ENCODE measurements around the gene CRNKL1. TPM values are rescaled to one million over a fixed set of nuclear protein-coding genes. Genes with fewer than 3 reads are reported as not detected.

CRNKL1 gene
- total and polyA plus RNA-seq, 12 donors, result 9.8 to 20.2 (median 17.7) TPM

GRCh38 chr20:20038586-20038985 lies 13.7 kb downstream of the CRNKL1 start:
- 93 to 94% methylated on average over 6 of the region's 6 CpGs for WGBS, 2 donors

DNA sequence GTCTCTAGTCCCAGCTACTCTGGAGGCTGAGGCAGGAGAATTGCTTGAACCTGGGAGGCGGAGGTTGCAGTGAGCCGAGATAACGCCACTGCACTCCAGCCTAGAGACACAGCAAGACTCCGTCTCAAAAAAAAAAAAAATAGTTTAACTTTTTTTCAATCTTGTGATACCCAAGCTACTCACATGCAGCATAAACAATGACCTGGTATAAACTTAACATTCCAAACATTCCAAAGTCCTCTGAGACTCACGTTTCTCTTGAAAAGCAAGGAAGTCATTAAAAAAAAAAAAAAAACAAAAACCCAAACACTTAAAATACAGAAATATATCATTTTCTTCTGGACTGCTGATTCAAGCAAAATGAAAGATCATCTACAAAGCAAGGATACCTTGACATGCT lies 14.3 kb downstream of the CRNKL1 start:
- ATAC-seq, result no peak
- no peaks in the 10 kb centered on the region for H3K27me3 ChIP-seq
- TF ChIP-seq, protein P1, sequence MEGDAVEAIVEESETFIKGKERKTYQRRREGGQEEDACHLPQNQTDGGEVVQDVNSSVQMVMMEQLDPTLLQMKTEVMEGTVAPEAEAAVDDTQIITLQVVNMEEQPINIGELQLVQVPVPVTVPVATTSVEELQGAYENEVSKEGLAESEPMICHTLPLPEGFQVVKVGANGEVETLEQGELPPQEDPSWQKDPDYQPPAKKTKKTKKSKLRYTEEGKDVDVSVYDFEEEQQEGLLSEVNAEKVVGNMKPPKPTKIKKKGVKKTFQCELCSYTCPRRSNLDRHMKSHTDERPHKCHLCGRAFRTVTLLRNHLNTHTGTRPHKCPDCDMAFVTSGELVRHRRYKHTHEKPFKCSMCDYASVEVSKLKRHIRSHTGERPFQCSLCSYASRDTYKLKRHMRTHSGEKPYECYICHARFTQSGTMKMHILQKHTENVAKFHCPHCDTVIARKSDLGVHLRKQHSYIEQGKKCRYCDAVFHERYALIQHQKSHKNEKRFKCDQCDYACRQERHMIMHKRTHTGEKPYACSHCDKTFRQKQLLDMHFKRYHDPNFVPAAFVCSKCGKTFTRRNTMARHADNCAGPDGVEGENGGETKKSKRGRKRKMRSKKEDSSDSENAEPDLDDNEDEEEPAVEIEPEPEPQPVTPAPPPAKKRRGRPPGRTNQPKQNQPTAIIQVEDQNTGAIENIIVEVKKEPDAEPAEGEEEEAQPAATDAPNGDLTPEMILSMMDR (IDR thresholded peaks at IDR 0.05), result no peak
- 58 to 64% methylated on average over 5 of the region's 5 CpGs for WGBS, 2 donors
- no peak overlapping the region for H3K27ac ChIP-seq
- H3K9me3 ChIP-seq, result no peaks in the 10 kb centered on the region
- peaks cover 0 to 100% (median 95%) of the 10 kb centered on the region in 9 donors for H3K36me3 ChIP-seq
- H3K4me3 ChIP-seq, result no peak overlapping the region
- no peak for DNase-seq
- H3K4me1 ChIP-seq, result peaks cover 0 to 4% (median 0%) of the 10 kb centered on the region in 9 donors
- intact Hi-C loops (cut with DNase I), result no loop called here

More at GRCh38 chr20:20038586-20038985, 13.7 kb downstream of the CRNKL1 start:
- H3K36me3 ChIP-seq, result peaks cover 0 to 100% (median 95%) of the 10 kb centered on the region in 9 donors
- no peak for DNase-seq
- no peak for ATAC-seq
- H3K9me3 ChIP-seq, result no peaks in the 10 kb centered on the region
- intact Hi-C loops (cut with DNase I), result no loop called here
- H3K4me1 ChIP-seq, result peaks cover 0 to 4% (median 0%) of the 10 kb centered on the region in 9 donors
- no peak overlapping the region for H3K27ac ChIP-seq
- TF ChIP-seq, protein P1 (IDR thresholded peaks at IDR 0.05), result no peak
- no peaks in the 10 kb centered on the region for H3K27me3 ChIP-seq
- H3K4me3 ChIP-seq, result no peak overlapping the region

- Histone ChIP-seq H3K27ac (no peak overlapping the region), H3K27me3 (no peaks in the 10 kb centered on the region), H3K9me3 (no peaks in the 10 kb centered on the region), H3K4me3 (no peak overlapping the region), H3K4me1 (peaks cover 0 to 4% (median 0%) of the 10 kb centered on the region in 9 donors), H3K36me3 (peaks cover 0 to 100% (median 93%) of the 10 kb centered on the region in 9 donors)
- ATAC-seq (no peak), DNase-seq (no peak)
- intact Hi-C loops (cut with DNase I), result no loop called here
- TF ChIP-seq, protein P1 (IDR thresholded peaks at IDR 0.05), result no peak
- 84 to 86% methylated on average over 3 of the region's 3 CpGs for WGBS, 2 donors
These were observed 15.5 kb downstream of the CRNKL1 start for GRCh38 chr20:20036756-20037155.

DNA sequence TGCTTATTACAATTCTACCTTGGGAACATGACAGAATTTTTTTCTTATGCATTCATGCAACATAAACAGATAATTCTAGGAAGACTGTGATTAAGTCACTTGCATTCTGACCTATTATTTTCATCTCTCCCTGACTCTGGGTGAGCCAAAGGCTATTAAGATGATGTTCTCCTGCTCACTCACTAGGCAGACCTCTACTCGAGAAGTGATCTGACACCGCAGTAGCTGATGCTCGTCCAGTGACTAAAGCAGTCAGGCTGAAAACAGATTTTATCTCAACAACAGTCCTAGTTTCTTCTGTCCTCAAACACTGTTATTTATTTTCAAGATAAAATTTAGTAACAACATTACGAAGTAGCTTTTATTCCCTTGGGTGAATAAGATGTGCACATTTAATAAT lies 17.8 kb downstream of the CRNKL1 start:
- 68 to 83% methylated on average over 4 of the region's 4 CpGs for WGBS, 2 donors

More for the DNA sequence above, 17.8 kb downstream of the CRNKL1 start:
- intact Hi-C loops (cut with DNase I), result no loop called here
- Histone ChIP-seq H3K36me3 (peaks cover 0 to 100% (median 81%) of the 10 kb centered on the region in 9 donors), H3K27me3 (no peaks in the 10 kb centered on the region), H3K27ac (no peak overlapping the region), H3K4me3 (no peak overlapping the region), H3K9me3 (no peaks in the 10 kb centered on the region), H3K4me1 (peaks cover 0 to 4% (median 0%) of the 10 kb centered on the region in 9 donors)
- no peak for DNase-seq
- TF ChIP-seq, protein P1 (IDR thresholded peaks at IDR 0.05), result no peak
- no peak for ATAC-seq
